Thoracic aorta (tissue), 2 donors: ENCODE measurements around the gene ANKFY1. TPM values are rescaled to one million over a fixed set of nuclear protein-coding genes. Genes with fewer than 3 reads are reported as not detected.
A peak's percentile ranks its signal among the peaks of the same experiment; 100 is the strongest.
"Not testable (repeated sequence)": the region's sequence is repeated elsewhere in the genome, so short reads cannot be mapped to it uniquely, and the experiment has no call there.

Experiments used
- ATAC-seq: fragments of 150-250 bp; one replicate; pipeline ENCODE4 v1.8.0; 2017; ENCODE audit warnings: low read depth; ENCODE audit not compliant: insufficient number of reproducible peaks, low FRiP score
- DNase-seq: peaks from one replicate; pipeline ENCODE4 v3.0.0-alpha.2; 2020; ENCODE audit warnings: low spot score
- H3K27ac ChIP-seq, 2 donors: fragments of 200-600 bp; sonication (generic); 1 replicate in 1 of 2; 2 replicates in 1 of 2; pipeline ENCODE4 v1.5.1; 2016; ENCODE audit warnings: mild to moderate bottlenecking in 2 of 2, moderate library complexity in 2 of 2
- H3K27me3 ChIP-seq: fragments of 200-600 bp; sonication (generic); replicated peaks from 2 replicates; pipeline ENCODE4 v1.6.0; 2016; ENCODE audit warnings: mild to moderate bottlenecking; ENCODE audit not compliant: insufficient read depth
- H3K36me3 ChIP-seq: fragments of 200-600 bp; sonication (generic); one replicate; pipeline ENCODE4 v1.5.1; 2016
- H3K4me1 ChIP-seq, 2 donors: fragments of 200-600 bp; sonication (generic); 1 replicate in 1 of 2; 2 replicates in 1 of 2; pipeline versions ENCODE4 v1.5.1 to v1.6.0; 2016; ENCODE audit warnings: low read depth in 2 of 2, mild to moderate bottlenecking in 1 of 2; ENCODE audit not compliant: control insufficient read depth in 1 of 2
- H3K4me3 ChIP-seq: fragments of 200-600 bp; sonication (generic); 2 replicates; pipeline ENCODE4 v1.5.1; 2016; ENCODE audit warnings: mild to moderate bottlenecking
- H3K9me3 ChIP-seq: fragments of 200-600 bp; sonication (generic); 2 replicates; pipeline ENCODE4 v1.5.1; 2016
- total RNA-seq, 2 donors: library from RNA; depleted of rRNA; stranded (reverse); fragments of >200 nt; gene quantifications; one replicate each; pipeline versions ENCODE4 v1.1.0 to v1.2.3, GENCODE V29; 2016
- TF ChIP-seq, protein P1 (sequence below): fragments of 200-600 bp; sonication (generic); IDR thresholded peaks from one replicate; pipeline ENCODE4 v1.5.1; 2019; ENCODE audit warnings: antibody characterized with exemption

Gene ANKFY1
- total RNA-seq, 2 donors from 2014 or later: 36.8 to 40.4 TPM

- H3K27me3 ChIP-seq: no peaks in the 10 kb centered on the region
- H3K27ac ChIP-seq: peak overlapping the region; percentile 91 to 98
- TF ChIP-seq, protein P1, sequence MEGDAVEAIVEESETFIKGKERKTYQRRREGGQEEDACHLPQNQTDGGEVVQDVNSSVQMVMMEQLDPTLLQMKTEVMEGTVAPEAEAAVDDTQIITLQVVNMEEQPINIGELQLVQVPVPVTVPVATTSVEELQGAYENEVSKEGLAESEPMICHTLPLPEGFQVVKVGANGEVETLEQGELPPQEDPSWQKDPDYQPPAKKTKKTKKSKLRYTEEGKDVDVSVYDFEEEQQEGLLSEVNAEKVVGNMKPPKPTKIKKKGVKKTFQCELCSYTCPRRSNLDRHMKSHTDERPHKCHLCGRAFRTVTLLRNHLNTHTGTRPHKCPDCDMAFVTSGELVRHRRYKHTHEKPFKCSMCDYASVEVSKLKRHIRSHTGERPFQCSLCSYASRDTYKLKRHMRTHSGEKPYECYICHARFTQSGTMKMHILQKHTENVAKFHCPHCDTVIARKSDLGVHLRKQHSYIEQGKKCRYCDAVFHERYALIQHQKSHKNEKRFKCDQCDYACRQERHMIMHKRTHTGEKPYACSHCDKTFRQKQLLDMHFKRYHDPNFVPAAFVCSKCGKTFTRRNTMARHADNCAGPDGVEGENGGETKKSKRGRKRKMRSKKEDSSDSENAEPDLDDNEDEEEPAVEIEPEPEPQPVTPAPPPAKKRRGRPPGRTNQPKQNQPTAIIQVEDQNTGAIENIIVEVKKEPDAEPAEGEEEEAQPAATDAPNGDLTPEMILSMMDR: no peak
- DNase-seq (peak; percentile 69), ATAC-seq (peak; percentile 90)
- H3K9me3 ChIP-seq: no peaks in the 10 kb centered on the region
- peak overlapping the region; percentile 98 for H3K4me3 ChIP-seq
- no peaks in the 10 kb centered on the region for H3K36me3 ChIP-seq
- peaks cover 12 to 41% of the 10 kb centered on the region in 2 donors for H3K4me1 ChIP-seq
Measured at GRCh38 chr17:4143563-4144421, 120.0 kb downstream of the ANKFY1 start.

GRCh38 chr17:4142107-4142900 lies 121.5 kb downstream of the ANKFY1 start:
- TF ChIP-seq, protein P1: no peak
- no peak for ATAC-seq
- H3K27me3 ChIP-seq: no peaks in the 10 kb centered on the region
- no peaks in the 10 kb centered on the region for H3K9me3 ChIP-seq
- no peaks in the 10 kb centered on the region for H3K36me3 ChIP-seq
- H3K27ac ChIP-seq: peak overlapping the region; percentile 91 to 98
- DNase-seq: no peak
- peak overlapping the region; percentile 98 for H3K4me3 ChIP-seq
- peaks cover 12 to 54% of the 10 kb centered on the region in 2 donors for H3K4me1 ChIP-seq

DNA sequence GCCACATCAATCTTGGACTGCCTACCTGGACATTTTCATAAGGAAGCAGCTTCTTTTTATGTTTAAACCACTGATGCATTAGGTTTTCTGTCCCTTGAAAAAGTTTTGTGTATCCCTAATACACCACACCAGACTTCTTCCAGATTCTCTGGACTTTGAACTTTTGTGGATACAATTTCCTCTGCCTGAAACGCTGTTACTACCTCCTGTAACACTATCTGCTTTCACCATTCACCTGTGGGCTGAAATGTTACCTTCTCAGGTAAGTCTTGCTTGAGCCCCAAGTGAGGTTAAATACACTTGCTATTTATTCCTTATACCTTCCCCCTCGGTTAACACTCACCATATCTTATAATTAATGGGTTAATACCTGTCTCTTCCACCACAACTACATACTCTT lies 123.7 kb downstream of the ANKFY1 start:
- Histone ChIP-seq H3K27ac (no peak overlapping the region), H3K4me3 (no peak overlapping the region), H3K4me1 (peaks cover 18 to 72% of the 10 kb centered on the region in 2 donors), H3K9me3 (no peaks in the 10 kb centered on the region), H3K36me3 (no peaks in the 10 kb centered on the region), H3K27me3 (no peaks in the 10 kb centered on the region)
- ATAC-seq: no peak
- DNase-seq: no peak
- TF ChIP-seq, protein P1: no peak

DNA sequence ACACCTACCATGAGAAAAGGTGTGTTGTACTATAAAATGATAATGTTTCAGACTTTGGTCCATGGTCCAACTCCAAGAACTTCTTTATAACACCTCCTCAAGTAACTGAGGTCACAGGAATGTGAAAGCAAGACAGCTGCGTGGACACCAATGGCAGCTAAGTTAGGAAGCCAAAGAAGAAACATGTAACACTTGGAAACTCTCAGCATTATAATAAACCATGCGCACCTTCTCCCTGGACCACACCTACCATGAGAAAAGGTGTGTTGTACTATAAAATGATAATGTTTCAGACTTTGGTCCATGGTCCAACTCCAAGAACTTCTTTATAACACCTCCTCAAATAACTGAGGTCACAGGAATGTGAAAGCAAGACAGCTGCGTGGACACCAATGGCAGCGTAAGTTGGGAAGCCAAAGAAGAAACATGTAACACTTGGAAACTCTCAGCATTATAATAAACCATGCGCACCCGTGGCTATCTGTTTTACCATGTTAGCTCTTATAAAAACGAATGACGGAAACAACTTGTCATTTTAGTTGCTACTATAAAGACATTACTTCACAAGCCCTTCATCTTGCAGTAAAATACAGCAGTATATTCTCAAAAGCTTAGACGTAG lies 124.8 kb downstream of the ANKFY1 start:
- not testable (repeated sequence) for H3K4me3 ChIP-seq, DNase-seq, H3K36me3 ChIP-seq, ATAC-seq, H3K9me3 ChIP-seq, H3K27ac ChIP-seq, H3K27me3 ChIP-seq
- H3K4me1 ChIP-seq: peaks cover 18 to 70% of the 10 kb centered on the region in 2 donors

DNA sequence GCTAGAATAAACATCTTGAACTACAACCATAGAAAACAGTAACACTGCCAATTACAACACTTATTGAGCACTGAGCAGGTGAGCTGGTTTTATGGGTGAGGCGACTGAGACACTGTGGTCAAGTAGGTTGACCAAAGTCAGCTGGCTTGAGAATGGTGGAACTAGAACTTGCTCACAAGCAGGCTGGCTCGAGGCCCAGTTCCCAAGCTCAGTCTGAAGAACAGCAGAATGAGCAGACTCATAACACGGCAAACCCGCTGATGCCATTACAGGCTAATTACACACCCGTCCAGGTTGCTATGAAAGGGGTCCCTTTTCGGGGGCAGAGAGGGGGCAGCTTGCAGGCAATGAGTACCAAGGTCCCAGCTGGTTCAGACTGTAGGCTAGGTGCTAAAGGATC lies 127.4 kb downstream of the ANKFY1 start:
- H3K4me3 ChIP-seq: no peak overlapping the region
- peaks cover 13 to 63% of the 10 kb centered on the region in 2 donors for H3K4me1 ChIP-seq
- no peaks in the 10 kb centered on the region for H3K36me3 ChIP-seq
- H3K27me3 ChIP-seq: no peaks in the 10 kb centered on the region
- no peak for ATAC-seq
- TF ChIP-seq, protein P1: no peak
- peak; percentile 28 for DNase-seq
- no peaks in the 10 kb centered on the region for H3K9me3 ChIP-seq
- H3K27ac ChIP-seq: peak overlapping the region in 1 of 2 donors; percentile 40
